ENCODE measurements around the gene RAET1G.
A peak's percentile ranks its signal among the peaks of the same experiment; 100 is the strongest.
"Not testable (repeated sequence)": the region's sequence is repeated elsewhere in the genome, so short reads cannot be mapped to it uniquely, and the experiment has no call there.

RAET1G gene

DNA sequence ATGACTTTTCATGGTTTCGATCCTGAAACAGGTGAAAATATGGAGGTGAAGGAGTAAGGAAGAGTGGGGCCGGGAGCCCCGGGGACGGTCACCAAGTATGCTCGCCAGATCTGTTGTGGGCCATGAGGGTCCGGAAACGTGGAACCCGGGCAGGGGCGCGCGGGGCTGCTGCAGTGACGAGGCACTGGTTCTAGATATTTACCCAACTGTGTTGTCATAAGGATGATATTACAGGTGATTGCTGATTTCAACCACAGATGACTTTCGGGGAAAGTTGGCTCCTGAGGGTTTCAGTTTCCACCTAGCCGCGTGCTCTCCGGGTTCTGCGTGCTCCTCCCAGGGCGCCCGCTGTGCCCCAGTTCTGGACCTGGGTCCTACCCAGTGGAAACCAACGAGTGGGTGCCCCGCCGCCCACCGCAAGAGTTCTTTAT, 12.2 kb downstream of the RAET1G start:
- no peak for DNase-seq

DNA sequence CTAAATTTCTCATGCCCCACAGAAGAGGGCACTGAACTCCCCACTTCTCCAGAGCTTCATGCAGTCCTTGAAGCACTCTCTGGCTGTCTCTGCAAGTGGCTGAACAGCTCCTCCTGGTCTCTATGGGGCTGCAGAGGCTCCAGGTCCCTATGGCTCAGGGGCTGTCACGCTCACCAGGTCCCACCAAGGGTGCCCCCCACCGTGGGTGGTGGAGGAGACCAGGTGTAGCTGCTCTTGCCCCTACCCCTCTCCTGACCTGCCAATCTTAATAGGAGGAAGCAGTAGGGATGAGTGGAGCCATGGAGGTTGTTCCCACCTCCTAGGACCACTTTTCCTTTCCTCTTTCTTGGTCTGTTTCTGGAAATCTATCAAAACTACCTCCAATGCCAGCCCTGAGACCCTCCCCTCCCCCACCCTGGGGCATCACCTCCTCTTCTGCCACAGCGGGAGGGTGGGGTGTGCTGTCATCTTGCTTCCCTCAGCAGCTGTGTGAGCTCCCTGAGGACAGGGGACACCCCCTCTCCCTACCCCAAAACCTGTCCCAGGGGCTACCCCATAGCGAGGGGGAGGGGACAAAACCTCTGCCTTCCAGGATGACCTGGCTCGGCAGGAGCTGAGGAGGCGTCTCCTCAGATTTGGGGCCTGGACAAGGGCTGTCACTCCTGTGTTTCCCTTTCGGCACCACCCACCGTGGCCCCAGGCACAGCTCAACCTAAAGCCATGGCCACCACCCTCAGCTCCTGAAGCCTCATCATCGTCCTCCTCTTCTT, 13.0 kb downstream of the RAET1G start:
- no peak for DNase-seq

DNA sequence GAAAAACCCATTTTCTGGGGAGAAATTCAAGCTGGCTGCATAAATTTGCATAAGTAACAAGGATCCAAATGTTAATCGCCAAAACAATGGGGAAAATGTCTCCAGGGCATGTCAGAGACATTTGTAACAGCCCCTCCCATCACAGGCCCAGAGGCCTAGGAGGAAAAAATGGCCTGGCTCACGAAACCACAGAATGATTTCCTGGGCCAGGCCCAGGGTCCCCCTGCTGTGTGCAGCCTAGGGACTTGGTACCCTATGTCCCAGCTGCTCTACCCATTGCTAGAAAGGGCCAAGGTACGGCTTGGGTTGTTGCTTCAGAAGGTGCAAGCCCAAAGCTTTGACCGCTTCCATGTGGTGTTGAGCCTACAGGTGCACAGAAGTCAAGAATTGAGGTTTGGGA, 14.4 kb downstream of the RAET1G start:
- not testable (repeated sequence) for DNase-seq

DNA sequence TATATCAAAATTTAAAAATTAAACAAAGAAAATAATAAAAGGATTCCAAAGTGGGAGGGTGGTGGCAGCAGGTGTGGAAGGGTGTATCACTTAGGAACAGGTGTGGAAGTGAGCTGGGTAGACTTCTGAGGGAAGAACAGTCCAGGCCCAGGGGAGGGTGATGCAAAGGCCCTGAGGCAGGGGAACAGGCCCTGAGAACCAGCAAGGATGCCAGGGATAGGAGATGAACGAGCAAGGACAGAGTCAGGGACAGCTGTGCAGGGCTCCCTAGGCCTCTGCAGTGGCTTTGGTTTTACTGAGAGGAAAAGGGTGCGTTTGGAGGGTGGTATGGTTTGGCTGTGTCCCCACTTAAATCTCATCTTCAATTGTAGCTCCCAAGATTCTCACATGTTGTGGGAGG, 15.6 kb downstream of the RAET1G start:
- DNase-seq = no peak

DNA sequence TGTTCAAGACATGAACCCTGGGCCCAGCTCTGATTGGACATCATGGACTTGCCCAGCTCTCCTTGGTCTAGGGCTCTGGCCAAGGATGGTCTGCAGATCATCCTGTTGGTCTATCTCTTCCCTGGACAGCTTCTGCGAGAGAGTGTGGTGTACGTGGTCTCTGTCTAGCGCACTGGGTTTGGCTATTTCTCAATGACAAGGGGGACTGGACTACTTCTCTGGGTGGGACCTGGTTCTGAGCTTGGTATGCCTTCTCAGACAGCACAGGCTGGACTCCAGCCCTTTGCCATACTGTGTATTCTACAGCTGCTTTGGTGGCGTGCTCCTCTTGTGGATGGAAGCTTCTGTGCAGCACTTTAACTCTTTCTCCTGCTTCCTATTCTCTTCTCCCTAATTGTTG, 16.5 kb downstream of the RAET1G start:
- DNase-seq = no peak

DNA sequence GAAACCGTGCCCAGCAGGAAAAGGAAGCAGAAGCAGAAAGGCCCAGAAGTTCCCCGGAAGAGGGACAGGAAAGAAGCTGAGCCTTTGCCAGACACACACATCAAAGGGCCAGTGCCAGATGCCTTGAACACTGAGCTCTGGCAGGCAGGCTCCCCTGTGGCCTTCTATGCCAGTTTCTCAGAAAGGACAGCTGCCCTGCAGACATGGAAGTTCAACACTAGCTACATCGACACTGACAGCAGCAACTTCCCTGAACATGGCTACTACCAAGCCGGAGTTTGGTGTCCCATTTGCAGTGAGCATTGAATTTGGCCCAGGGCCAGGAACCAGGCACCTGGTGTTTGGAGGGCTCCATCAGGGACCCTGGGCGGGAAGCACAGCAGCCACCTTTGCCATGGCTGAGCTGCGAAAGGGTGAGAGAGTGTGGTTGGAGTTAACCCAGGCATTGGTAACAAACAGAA, 17.0 kb downstream of the RAET1G start:
- no peak for DNase-seq

DNA sequence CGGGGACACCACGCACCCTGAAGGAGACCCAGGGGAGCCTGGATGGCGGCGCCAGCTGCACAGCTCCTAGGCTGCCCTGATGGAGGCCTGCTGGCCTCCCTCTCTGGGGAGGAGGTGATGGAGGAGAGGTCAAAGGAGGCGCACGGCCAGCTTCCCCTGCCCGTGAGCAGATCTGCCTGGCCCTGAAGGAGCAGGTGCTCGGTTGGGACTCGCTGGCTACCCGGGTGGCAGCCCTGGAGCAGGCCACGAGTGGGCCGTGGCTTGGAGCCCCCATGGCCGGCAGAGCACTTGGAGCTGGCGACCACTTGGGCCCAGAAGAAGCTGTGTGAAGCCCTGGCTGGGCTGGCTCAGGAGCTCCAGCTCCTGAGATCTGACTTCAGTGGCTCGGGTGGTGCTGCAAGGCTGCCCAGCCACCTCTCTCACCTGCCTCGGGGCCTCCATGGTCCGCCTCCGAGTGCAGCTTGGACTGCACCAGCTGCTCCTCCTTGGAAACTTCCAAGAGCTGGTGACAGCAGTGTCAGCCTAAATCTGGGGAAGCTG, 17.5 kb downstream of the RAET1G start:
- no peak for DNase-seq

DNA sequence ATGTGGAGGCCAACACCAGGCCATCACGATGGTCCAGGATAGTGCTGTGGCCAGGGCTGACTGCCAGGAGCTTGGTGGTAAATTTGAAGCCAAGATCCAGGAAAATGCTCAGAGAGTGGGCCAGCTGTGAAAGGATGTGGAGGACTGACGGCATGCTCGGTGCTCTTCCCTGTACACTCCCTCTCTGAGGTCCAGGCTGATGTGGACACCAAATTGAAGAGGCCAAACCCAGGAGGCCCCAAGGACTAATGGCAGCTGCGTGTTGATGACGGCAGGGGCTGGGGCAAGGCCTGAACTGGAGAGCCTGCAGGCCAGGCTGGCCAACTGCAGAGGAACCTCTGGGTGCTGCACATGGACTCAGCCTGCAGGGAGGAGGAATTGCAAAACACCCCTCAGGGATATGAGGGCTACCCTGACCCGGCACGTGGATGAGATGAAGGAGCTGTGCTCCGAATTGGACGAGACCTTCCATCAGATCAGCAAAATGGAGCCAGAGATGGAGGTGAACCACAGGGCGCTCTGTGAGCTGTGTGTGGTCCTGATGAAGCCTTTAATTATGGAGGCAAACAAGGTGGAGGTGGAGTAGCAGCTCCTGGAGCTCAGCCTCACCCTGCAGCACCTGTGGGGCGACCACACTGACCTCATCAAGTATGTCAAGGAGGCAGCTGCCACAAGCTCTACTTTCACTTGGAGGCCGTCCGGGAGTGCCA, 18.1 kb downstream of the RAET1G start:
- DNase-seq = no peak

DNA sequence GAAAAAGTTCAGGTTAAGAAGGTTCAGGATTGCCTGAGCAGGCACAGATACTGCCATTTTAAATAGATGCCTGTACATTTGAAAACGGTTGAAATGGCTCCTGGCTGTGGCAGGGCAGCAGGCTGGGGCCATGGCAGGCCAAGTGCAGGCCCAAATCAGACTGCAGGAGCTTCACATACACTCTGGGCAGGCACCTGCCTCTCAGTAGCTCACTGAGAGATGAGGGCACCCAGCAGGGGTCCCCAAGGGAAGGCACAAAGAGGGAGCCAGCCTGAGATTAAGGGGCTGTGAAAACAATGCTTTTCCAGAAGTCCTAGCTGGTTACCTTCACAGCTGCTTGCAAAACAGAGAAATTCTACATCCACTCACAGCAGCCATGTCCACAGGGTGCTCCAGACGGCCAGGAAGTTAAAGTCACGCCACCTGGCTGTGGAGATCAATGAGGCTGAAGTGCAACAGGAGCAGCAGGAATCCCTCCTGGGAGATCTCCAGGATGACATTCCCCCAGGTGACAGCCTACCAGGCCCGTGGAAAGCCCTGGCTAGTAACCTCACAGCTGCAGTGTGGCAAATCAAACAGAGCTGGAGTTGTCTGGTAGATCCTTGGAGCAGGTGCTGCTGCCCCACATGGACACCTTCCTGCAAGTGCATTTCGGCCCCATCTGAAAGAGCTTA, 18.8 kb downstream of the RAET1G start:
- no peak for DNase-seq

DNA sequence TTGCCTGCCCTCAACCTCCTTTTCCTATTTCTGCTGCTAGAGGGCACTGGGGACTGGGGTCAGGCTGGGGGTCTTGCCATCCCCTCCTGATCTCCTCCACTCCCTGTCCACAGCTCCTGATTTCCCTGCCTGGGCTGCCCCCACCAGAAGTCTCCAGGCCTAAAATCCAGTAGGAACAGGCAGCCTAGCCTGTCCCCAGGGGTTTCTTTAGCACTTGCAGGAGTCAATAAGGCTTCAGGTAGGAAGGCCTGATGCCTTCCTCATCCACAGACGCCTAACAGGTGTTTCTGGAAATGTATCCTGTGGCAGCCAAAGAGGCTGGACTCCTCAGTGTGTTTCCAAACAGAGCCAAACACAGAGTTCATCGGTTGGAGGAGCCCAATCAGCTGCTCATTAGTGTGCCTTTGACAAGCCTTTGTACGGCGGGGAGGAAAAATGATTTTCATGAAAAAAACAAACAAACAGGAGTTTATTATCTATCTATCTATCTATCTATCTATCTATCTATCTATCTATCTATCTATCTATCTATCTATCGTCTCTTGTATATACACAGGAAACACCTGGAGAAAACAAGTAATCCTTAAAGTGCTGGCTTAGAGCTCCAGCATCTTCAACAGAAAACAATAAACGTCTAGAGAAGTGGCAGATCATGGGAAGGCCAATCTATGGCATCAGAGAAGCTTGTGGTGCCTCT, 21.3 kb downstream of the RAET1G start:
- no peak for DNase-seq

DNA sequence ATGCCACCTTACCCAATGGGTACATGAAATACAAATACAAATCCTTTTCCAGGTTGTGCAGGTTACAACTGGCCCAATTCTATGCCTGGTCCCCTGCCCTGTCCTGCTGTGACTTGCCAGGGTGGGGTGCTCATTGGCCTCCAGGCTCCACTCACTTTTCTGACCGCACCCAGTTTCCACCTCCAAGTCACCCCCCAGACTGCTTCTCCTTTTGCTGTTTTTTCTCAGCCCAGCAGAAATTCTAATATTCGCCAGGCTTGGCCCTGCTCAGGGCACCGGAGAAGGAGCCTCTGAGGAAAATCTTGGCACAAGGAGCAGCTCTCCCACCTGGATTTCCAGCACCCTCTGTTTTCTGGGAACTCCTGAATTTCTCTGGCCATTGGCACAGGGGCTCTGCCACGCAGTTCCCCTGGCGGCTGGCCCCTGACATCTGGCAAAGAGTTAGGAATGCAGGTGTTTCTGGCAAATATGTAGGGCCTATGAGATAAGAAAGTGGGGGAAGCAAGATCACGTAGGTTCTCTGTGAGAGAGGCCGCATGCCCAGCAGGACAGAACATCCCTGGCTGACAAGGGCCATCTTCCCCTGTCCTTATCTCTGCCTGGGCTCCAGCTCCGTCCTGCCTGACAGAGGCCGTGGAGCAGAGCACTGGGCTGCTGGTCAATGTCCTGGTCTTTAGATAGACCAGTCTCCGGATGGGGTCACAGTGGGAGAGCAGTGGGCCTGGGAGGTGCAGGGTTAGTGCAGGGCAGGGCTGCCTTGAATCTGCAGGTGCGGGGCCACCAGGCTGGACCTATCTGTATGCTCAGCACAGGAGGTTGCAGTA, 22.1 kb downstream of the RAET1G start:
- no peak for DNase-seq

DNA sequence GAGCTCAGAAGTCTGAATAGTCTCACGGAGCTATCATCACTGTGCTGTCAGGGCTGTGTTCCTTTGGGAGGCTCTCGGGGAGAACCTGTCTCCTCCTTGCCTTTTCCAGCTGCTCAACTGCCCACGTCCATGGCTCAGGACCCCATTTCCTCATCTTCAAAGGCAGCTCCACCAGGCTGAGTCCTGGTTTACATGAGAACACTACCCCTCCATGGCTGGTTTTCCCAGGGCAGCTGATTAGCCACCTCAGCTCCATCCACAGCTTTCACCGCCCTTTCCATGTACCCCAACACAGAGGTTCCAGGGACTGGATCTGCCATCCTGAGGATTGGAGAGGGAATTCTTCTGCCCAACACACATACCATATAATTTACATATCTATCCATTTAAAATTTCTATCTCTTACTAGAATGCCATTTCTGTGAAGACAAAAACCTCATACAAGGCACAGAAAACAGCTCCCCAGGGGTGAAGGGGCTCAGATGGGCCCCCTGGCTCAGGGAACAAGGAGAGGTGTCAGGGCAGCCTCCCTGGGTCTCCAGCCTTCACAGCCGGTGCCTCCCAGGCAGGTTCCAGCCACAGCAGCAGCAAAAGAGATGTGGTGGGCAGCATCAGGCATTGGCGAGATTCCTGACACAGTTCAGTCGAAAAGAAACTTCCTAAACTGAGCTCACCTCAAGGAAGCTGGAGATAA, 22.8 kb downstream of the RAET1G start:
- no peak for DNase-seq

DNA sequence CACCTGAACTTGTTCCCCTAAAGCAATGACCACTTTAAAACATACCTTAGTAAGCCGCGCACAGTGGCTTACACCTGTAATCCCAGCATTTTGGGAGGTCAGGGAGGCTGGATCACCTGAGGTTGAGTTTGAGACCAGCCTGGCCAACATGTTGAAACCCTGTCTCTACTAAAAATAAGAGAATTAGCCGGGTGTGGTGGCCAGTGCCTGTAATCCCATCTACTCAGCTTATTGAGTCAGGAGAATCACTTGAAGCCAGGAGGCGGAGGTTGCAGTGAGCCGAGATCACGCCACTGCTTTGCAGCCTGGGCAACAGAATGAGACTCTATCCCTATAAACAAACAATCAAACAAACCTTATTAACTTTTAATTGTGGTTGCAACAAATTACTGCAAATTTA, 23.4 kb downstream of the RAET1G start:
- DNase-seq = no peak

DNA sequence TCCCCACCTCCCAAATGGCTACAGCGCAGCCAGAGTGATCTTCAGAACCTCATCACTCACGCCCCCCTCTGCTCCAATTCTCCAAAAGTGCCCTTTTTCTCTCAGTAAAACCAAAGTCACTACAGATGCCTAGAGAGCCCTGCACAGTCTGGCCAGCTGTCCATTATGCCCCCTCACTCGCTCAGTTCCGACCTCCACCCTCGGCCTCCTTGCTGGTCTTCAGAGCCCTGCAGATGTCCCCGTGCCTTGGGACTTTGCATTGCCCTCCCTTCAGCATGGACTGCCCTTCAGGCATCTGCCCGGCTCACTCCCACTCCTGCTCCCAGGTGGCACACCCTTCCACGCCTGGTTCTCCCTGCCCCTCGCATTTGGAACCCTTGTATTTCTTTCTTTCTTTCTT, 24.0 kb downstream of the RAET1G start:
- DNase-seq = no peak

DNA sequence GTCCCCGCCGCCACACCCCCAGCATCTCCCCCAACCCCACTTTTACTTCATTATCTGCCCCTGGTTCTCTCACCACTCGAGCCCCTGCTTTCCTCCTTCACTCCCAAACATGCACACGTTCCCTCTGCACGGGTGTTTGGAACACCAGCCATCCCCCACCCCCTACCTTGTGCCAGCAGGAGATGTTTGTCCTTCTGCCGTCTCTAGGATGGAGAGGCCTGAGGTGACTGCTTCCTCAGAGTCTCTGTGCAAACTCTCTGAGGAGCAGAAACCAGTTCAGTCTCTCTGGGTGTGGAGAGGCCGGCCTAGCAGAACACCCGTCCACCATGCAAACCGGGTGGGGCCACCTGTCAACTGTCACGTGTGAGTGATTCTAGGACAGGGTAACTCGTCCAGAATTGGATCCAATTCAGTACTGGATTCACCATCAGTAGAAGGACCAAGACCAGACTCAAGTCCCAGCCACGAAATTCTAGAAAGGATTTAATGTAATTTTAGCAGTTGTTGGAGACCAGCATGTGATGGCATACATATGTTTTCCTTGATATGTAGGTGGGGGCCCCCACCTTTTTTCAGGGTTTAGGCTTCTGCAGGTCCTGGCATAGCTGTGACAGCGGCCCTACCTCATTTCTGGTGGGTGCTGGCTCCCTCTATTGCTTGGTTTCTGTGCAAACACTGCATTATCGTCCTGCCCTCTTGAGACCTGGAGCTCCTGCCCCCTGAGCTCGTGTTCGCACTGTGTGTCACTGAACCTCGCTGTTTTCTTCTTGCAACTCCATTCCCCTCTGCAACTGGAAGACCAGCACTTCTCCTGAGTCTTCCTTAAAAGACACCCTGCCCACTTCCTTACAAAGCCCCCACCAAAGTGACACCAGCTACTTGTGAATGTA, 24.8 kb downstream of the RAET1G start, which contains the start of gene RAET1E:
Gene RAET1E (minus strand): TSS at position 259 of the 890 bp plus-strand sequence. CDS start 7,212 bp downstream, outside the sequence.
- DNase-seq = no peak

DNA sequence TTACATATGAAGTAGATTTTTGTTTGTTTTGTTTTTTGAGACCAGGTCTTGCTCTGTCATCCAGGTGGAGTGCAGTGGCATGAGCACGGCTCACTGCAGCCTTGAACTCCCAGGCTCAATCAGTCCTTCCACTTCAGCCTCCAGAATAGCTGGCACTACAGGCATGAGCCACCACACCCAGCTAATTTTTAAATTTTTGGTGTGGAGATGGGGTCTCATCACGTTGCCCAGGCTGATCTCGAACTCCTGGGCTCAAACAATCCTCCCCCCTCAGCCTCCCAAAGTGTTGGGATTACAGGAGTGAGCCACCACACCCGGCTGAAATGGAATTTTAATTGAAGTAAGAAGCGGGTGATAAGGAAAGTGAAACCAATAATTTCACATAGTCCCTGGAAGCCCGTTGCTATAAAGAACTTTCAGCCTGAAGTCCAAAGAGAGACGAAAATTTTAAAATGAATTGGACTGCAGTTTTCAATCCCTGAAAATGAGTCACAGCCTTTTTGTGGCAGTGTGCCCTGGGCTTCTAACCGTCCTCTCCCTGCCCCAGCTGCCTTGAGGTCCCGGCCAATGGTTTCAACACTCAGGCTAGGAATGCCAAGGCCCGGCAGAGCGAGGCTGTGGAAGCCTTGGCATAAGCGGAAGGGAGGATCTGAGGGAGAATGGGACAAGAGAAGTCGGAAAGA, 25.8 kb downstream of the RAET1G start:
- no peak for DNase-seq

DNA sequence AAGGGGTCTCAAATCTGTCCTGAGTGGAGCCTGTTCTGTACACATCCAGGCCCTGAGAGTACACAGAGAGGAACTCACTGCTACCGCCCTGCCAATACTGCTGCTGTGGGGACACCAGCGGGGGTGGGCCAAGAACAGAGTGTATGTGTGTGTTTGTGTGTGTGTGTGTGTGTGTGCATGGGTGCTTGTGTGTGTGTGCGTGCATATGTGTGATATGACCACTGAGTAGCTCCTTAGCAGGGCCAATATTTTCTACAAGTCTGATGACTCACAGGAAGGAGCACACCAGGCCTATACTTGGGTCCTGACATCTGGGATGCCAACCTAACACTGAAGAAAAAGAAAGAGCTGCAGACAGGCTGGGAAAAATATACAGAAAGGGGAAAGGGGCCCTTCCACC, 26.4 kb downstream of the RAET1G start:
- no peak for DNase-seq

DNA sequence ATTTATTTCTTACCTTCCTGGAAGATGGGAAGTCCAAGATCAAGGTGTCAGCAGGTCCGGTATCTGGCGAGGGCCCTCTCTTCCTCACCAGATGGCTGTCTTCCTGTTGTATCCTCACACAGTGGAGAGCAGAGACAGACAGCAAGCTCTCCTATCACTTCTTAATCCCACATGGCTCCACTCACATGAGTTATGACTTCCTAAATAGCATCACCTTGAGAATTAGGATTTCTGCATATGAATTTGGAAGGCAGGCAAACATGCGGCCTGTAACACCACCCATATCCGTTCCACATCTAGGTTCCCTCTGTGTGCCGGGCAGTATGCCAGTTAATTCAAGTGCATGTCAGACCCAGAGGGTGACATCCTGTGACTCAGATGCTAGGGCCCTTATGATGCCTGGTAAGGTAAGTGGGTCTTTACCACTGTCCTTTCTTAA, 27.1 kb downstream of the RAET1G start:
- peak; percentile 45 for DNase-seq

DNA sequence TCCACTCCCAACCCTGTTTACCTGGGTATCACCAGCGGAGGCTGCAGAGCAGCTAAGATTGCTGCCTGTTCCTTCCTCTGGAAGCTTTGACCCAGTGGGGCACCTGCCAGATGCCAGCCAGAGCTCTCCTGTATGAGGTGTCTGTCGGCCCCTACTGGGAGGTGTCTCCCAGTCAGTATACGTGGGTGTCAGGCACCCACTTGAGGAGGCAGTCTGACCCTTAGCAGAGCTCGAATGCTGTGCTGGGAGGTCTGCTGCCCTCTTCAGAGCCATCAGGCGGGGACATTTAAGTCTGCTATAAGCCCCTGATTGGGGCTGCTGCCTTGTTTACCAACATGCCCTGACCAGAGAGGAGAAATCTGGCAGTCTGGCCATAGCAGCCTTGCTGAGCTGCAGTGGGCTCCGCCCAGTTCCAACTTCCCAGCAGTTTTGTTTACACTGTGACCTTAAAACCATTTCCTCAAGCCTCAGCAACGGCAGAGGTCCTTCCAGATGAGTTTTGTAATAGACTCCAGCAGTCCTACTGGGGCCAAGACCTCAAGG, 27.8 kb downstream of the RAET1G start:
- DNase-seq = peak; percentile 8

Measured in suppressor macrophage treated with lipopolysaccharide for 4 hours (primary cell).